GM18502 (cell line): Measurements from ENCODE around the gene C11orf87.

Source experiments
- ATAC-seq: cut with Tn5 transposase; IDR thresholded peaks from one replicate; pipeline ENCODE4 v1.9.1; 2021; ENCODE audit warnings: mild to moderate bottlenecking; ENCODE audit not compliant: unreplicated experiment, poor library complexity

Gene C11orf87

GRCh38 chr11:109435121-109435742 is 13.2 kb downstream of the C11orf87 start:
- ATAC-seq, result no peak

DNA sequence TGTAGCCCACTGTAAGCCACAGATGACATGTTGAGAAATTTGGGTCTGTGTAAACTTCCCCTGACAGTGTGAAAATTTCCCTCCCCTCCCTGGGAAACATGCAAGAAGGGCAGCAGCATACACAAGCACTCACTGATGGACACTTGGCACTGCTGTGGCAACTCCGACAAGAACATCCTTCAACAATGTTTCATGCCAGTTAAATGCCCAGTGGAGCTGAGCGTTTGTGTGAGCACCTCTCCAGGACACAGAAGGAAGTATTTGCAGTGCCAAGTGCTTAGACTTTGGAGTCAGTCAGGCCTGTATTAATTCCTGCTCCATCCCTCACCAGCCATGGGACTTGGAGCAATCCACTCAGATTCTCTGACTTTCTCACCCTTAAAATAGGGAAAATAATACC is 17.7 kb downstream of the C11orf87 start:
- ATAC-seq, result no peak

DNA sequence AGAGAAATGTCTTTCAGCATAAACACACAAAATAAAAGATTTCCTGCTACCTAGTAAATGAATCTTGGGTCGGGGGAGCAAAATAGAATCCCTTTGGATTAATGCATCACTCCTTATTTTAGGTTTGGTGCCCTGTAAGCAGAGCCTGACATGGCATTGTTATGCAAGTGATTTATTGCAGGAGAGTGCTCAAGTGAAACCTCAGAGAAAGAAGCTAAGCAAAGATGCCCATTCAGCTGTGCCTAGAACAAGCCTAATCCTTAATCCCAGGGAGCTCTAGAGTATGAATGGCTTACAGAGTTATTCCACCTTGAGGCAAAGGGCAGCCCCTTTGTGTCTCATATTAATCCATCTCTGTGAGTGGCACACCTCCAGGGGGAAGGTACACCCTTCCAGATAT is 21.1 kb downstream of the C11orf87 start:
- no peak for ATAC-seq

DNA sequence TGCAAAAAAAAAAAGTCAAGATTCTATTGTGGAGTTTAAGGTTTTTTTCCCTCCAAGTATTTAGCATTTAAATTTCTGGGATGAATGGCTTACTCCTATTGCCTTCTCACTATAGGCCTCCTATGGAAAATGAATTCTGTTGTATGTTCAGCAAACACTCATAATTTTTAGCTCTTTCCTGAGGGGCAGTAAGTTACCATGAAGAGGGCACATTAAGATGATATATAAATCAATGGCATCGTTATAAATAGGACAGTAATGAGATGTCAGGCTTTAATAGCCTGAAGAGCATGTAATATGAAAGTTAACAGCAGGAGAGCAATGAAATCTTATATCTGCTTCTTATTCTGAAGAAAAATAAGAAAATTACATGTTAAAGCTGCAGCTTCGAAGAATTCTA is 32.9 kb downstream of the C11orf87 start:
- ATAC-seq, result no peak
